Astrocyte (in vitro differentiated cells and primary cell): ENCODE measurements around the gene SQOR. TPM values are rescaled to one million over a fixed set of nuclear protein-coding genes. Genes with fewer than 3 reads are reported as not detected.

Experiments used
- DNase-seq: peaks from one replicate; pipeline ENCODE4 v3.0.0-alpha.2; 2010; ENCODE audit warnings: low read depth
- FAIRE-seq: peaks from 2 replicates; lab custom pipeline; 2011; peaks lifted over from hg19 to GRCh38; lab: Jason Lieb, UNC
- H2AFZ ChIP-seq: 2 replicates; pipeline ENCODE4 v1.6.0; 2012; ENCODE audit warnings: low read depth, low read length, inconsistent platforms
- H3K27ac ChIP-seq: 2 replicates; pipeline ENCODE4 v1.5.1; 2011; ENCODE audit warnings: low read depth, low read length, inconsistent platforms
- H3K27me3 ChIP-seq: 2 replicates; pipeline ENCODE4 v1.6.0; 2011; ENCODE audit warnings: low read length, inconsistent platforms; ENCODE audit not compliant: insufficient read depth
- H3K36me3 ChIP-seq: 2 replicates; pipeline ENCODE4 v1.5.1; 2011; ENCODE audit warnings: low read length, inconsistent platforms; ENCODE audit not compliant: insufficient read depth
- H3K4me1 ChIP-seq: 2 replicates; pipeline ENCODE4 v1.5.1; 2011; ENCODE audit warnings: low read length, inconsistent platforms; ENCODE audit not compliant: insufficient read depth
- H3K4me2 ChIP-seq: 2 replicates; pipeline ENCODE4 v1.6.0; 2012; ENCODE audit warnings: low read length, inconsistent platforms
- H3K4me3 ChIP-seq: 2 replicates; pipeline ENCODE4 v1.5.1; 2011; ENCODE audit warnings: low read depth, mild to moderate bottlenecking, low read length, inconsistent platforms; ENCODE audit not compliant: insufficient read depth
- H3K79me2 ChIP-seq: 2 replicates; pipeline ENCODE4 v1.6.0; 2012; ENCODE audit warnings: mild to moderate bottlenecking, low read length, inconsistent platforms; ENCODE audit not compliant: insufficient read depth
- H3K9ac ChIP-seq: 2 replicates; pipeline ENCODE4 v1.6.0; 2012; ENCODE audit warnings: mild to moderate bottlenecking, low read length, inconsistent platforms
- H3K9me3 ChIP-seq: 2 replicates; pipeline ENCODE4 v1.5.1; 2012; ENCODE audit warnings: low read depth, mild to moderate bottlenecking, low read length, inconsistent platforms; ENCODE audit not compliant: insufficient read depth
- H4K20me1 ChIP-seq: 2 replicates; pipeline ENCODE4 v1.6.0; 2012; ENCODE audit warnings: low read length, inconsistent platforms; ENCODE audit not compliant: insufficient read depth
- H3K27ac Mint-ChIP-seq: one replicate; pipeline ENCODE4 v1.8.0; 2021; ENCODE audit warnings: mild to moderate bottlenecking, mixed read lengths; ENCODE audit not compliant: unreplicated experiment
- H3K27me3 Mint-ChIP-seq: one replicate; pipeline ENCODE4 v1.8.0; 2021; ENCODE audit warnings: low read depth, mixed read lengths; ENCODE audit not compliant: unreplicated experiment
- H3K36me3 Mint-ChIP-seq: one replicate; pipeline ENCODE4 v1.8.0; 2021; ENCODE audit warnings: low read depth, mixed read lengths; ENCODE audit not compliant: unreplicated experiment
- H3K4me1 Mint-ChIP-seq: one replicate; pipeline ENCODE4 v1.8.0; 2021; ENCODE audit warnings: low read depth, mixed read lengths; ENCODE audit not compliant: unreplicated experiment
- H3K4me3 Mint-ChIP-seq: one replicate; pipeline ENCODE4 v1.8.0; 2021; ENCODE audit warnings: mild to moderate bottlenecking, moderate library complexity, mixed read lengths; ENCODE audit not compliant: unreplicated experiment
- H3K9me3 Mint-ChIP-seq: one replicate; pipeline ENCODE4 v1.8.0; 2021; ENCODE audit warnings: mild to moderate bottlenecking, mixed read lengths; ENCODE audit not compliant: unreplicated experiment
- CTCF ChIP-seq: IDR thresholded peaks from 2 replicates; pipeline ENCODE4 v1.5.1; 2011; ENCODE audit warnings: low read depth, mild to moderate bottlenecking, inconsistent platforms, low read length, moderate library complexity; ENCODE audit not compliant: insufficient read depth
- EZH2 ChIP-seq: IDR thresholded peaks from 2 replicates; pipeline ENCODE4 v1.6.1; 2012; ENCODE audit warnings: mild to moderate bottlenecking, low read length, inconsistent platforms; ENCODE audit not compliant: insufficient read depth
- total RNA-seq: library from RNA; stranded (reverse); gene quantifications from 2 replicates; pipeline ENCODE4 v1.2.1, GENCODE V29; 2021

The SQOR gene
- total RNA-seq, 1 donor from 2014 or later, result 4.0 TPM

- H3K4me3 Mint-ChIP-seq, result no peak overlapping the region
- no peak overlapping the region for H3K27ac Mint-ChIP-seq
- H3K9me3 Mint-ChIP-seq, result peaks cover 4% of the 10 kb centered on the region
- H3K27ac ChIP-seq, result no peak overlapping the region
- H3K9ac ChIP-seq, result no peak overlapping the region
- no peak for DNase-seq
- peaks cover 1% of the 10 kb centered on the region for H3K27me3 Mint-ChIP-seq
- no peak for FAIRE-seq
- H4K20me1 ChIP-seq, result no peaks in the 10 kb centered on the region
- no peaks in the 10 kb centered on the region for H3K27me3 ChIP-seq
- no peak overlapping the region for H2AFZ ChIP-seq
- H3K4me3 ChIP-seq, result no peak overlapping the region
- H3K36me3 Mint-ChIP-seq, result no peaks in the 10 kb centered on the region
- H3K4me1 ChIP-seq, result no peaks in the 10 kb centered on the region
- H3K9me3 ChIP-seq, result no peaks in the 10 kb centered on the region
- no peaks in the 10 kb centered on the region for H3K79me2 ChIP-seq
- H3K4me2 ChIP-seq, result no peak overlapping the region
- peaks cover 5% of the 10 kb centered on the region for H3K4me1 Mint-ChIP-seq
- TF ChIP-seq EZH2 (no peak), CTCF (no peak)
- H3K36me3 ChIP-seq, result no peaks in the 10 kb centered on the region
Observed at GRCh38 chr15:45668386-45668785, 33.6 kb downstream of the SQOR start.

- H4K20me1 ChIP-seq, result no peaks in the 10 kb centered on the region
- no peak overlapping the region for H3K9ac ChIP-seq
- no peak overlapping the region for H3K4me2 ChIP-seq
- H3K79me2 ChIP-seq, result no peaks in the 10 kb centered on the region
- H3K36me3 ChIP-seq, result no peaks in the 10 kb centered on the region
- Mint-ChIP-seq H3K4me1 (peaks cover 2% of the 10 kb centered on the region), H3K36me3 (no peaks in the 10 kb centered on the region), H3K27me3 (peaks cover 1% of the 10 kb centered on the region), H3K4me3 (no peak overlapping the region), H3K27ac (no peak overlapping the region), H3K9me3 (peaks cover 4% of the 10 kb centered on the region)
- FAIRE-seq (no peak), DNase-seq (no peak)
- no peak overlapping the region for H2AFZ ChIP-seq
- TF ChIP-seq CTCF (no peak), EZH2 (no peak)
- no peak overlapping the region for H3K27ac ChIP-seq
- H3K9me3 ChIP-seq, result no peaks in the 10 kb centered on the region
- H3K27me3 ChIP-seq, result no peaks in the 10 kb centered on the region
- H3K4me3 ChIP-seq, result no peak overlapping the region
- no peaks in the 10 kb centered on the region for H3K4me1 ChIP-seq
Observed at GRCh38 chr15:45669422-45669821, 34.6 kb downstream of the SQOR start.

GRCh38 chr15:45670091-45670490, 35.3 kb downstream of the SQOR start:
- Histone ChIP-seq H3K9ac (no peak overlapping the region), H2AFZ (no peak overlapping the region), H4K20me1 (no peaks in the 10 kb centered on the region), H3K36me3 (no peaks in the 10 kb centered on the region), H3K4me2 (no peak overlapping the region), H3K79me2 (no peaks in the 10 kb centered on the region), H3K4me3 (no peak overlapping the region), H3K27ac (no peak overlapping the region), H3K4me1 (no peaks in the 10 kb centered on the region), H3K9me3 (no peaks in the 10 kb centered on the region), H3K27me3 (no peaks in the 10 kb centered on the region)
- FAIRE-seq (no peak), DNase-seq (no peak)
- Mint-ChIP-seq H3K27me3 (peaks cover 1% of the 10 kb centered on the region), H3K36me3 (no peaks in the 10 kb centered on the region), H3K4me1 (no peaks in the 10 kb centered on the region), H3K27ac (no peak overlapping the region), H3K9me3 (peaks cover 4% of the 10 kb centered on the region), H3K4me3 (no peak overlapping the region)
- TF ChIP-seq EZH2 (no peak), CTCF (no peak)
